Caco-2 (cell line): ENCODE measurements around the gene ERAL1. TPM values are rescaled to one million over a fixed set of nuclear protein-coding genes. Genes with fewer than 3 reads are reported as not detected.

Experiments used
- BruUV-seq: library from RNA; stranded (reverse); fragments of 400-500 nt; replicated peaks from 2 replicates; lab custom pipeline; 2021; lab: Mats Ljungman, UMichigan
- CTCF ChIA-PET: fragments of 300-600 bp; sonication (Branson Sonifier 250); formaldehyde crosslinking; loops from one replicate; lab custom pipeline; 2022; ENCODE audit warnings: antibody characterized with exemption; lab: Charles Lee
- POLR2A ChIA-PET: fragments of 300-600 bp; sonication (Branson Sonifier 250); formaldehyde crosslinking; loops from one replicate; lab custom pipeline; 2022; ENCODE audit warnings: antibody characterized with exemption; lab: Charles Lee
- DNase-seq, 2 experiments: peaks; one replicate each; pipeline versions ENCODE4 v3.0.0 to v3.0.0-alpha.2; 2020 to 2022
- H3K27me3 ChIP-seq: replicated peaks from 2 replicates; pipeline ENCODE4 v1.6.0; 2011; ENCODE audit warnings: low read length; ENCODE audit not compliant: control insufficient read depth, insufficient read depth
- H3K36me3 ChIP-seq: 2 replicates; pipeline ENCODE4 v1.5.1; 2011; ENCODE audit warnings: low read length; ENCODE audit not compliant: control insufficient read depth, insufficient read depth
- H3K4me1 ChIP-seq: fragments of 250-450 bp; sonication (Bioruptor Pico); 2 replicates; pipeline ENCODE4 v1.5.1; 2020; ENCODE audit warnings: mild to moderate bottlenecking
- H3K4me3 ChIP-seq: 2 replicates; pipeline ENCODE4 v1.5.1; 2011; ENCODE audit warnings: low read depth, mild to moderate bottlenecking, control low read depth, low read length
- H3K9me3 ChIP-seq: fragments of 250-450 bp; sonication (Bioruptor Pico); 2 replicates; pipeline ENCODE4 v1.5.1; 2020; ENCODE audit warnings: mild to moderate bottlenecking, moderate library complexity
- H3K27ac Mint-ChIP-seq: one replicate; pipeline ENCODE4 v1.8.0; 2022; ENCODE audit warnings: mixed read lengths; ENCODE audit not compliant: unreplicated experiment
- H3K27me3 Mint-ChIP-seq: one replicate; pipeline ENCODE4 v1.8.0; 2022; ENCODE audit warnings: mixed read lengths; ENCODE audit not compliant: insufficient read depth, unreplicated experiment
- H3K36me3 Mint-ChIP-seq: one replicate; pipeline ENCODE4 v1.8.0; 2022; ENCODE audit warnings: mild to moderate bottlenecking, mixed read lengths; ENCODE audit not compliant: insufficient read depth, unreplicated experiment
- H3K4me1 Mint-ChIP-seq: one replicate; pipeline ENCODE4 v1.8.0; 2022; ENCODE audit warnings: low read depth, mixed read lengths; ENCODE audit not compliant: unreplicated experiment
- H3K4me3 Mint-ChIP-seq: one replicate; pipeline ENCODE4 v1.8.0; 2022; ENCODE audit warnings: mild to moderate bottlenecking, moderate library complexity, mixed read lengths; ENCODE audit not compliant: unreplicated experiment
- H3K9me3 Mint-ChIP-seq: one replicate; pipeline ENCODE4 v1.8.0; 2022; ENCODE audit warnings: mixed read lengths; ENCODE audit not compliant: unreplicated experiment
- CTCF ChIP-seq, 2 experiments: fragments of 200-600 bp in 1 of 2; IDR thresholded peaks; 1 replicate in 1 of 2; 2 replicates in 1 of 2; pipeline versions ENCODE4 v1.5.1 to v1.8.0; 2011 to 2022; ENCODE audit warnings: antibody characterized with exemption in 1 of 2, control low read depth in 1 of 2, inconsistent platforms in 1 of 2, low read depth in 1 of 2, low read length in 1 of 2, mild to moderate bottlenecking in 1 of 2, moderate library complexity in 1 of 2; ENCODE audit not compliant: insufficient read depth in 1 of 2, severe bottlenecking in 1 of 2, unreplicated experiment in 1 of 2
- intact Hi-C: fragments of 100-400 bp; cut with micrococcal nuclease; formaldehyde crosslinking; loops from one replicate; pipeline ENCODE4 v1.10.0; 2022; ENCODE audit not compliant: unreplicated experiment
- total RNA-seq: library from RNA; stranded (reverse); gene quantifications from 2 replicates; pipeline ENCODE4 v1.2.3, GENCODE V29; 2022

Gene ERAL1
- total RNA-seq, 1 experiment from 2014 or later, result 85.1 TPM

GRCh38 chr17:28849281-28849680 lies 5.5 kb upstream of the ERAL1 start:
- TF ChIP-seq CTCF (IDR thresholded peaks at IDR 0.05; ENCODE audit: insufficient read depth in 1 of 2, low read depth in 1 of 2, low read length in 1 of 2, severe bottlenecking in 1 of 2, unreplicated experiment in 1 of 2), result peak in 1 of 2 experiments; percentile 15
- no peak for DNase-seq
- Mint-ChIP-seq H3K27me3 (no peaks in the 10 kb centered on the region), H3K9me3 (no peaks in the 10 kb centered on the region), H3K4me1 (no peaks in the 10 kb centered on the region), H3K4me3 (no peak overlapping the region), H3K36me3 (no peaks in the 10 kb centered on the region), H3K27ac (no peak overlapping the region)
- ChIA-PET POLR2A (no interaction called here), CTCF (interaction anchor here (0.9 to 1.4 kb wide), 3 partner anchors 14 to 86 kb away, joined by 3 to 8 read pairs (median 4); no protein-coding TSS in a partner anchor)
- H3K4me1 ChIP-seq, result no peaks in the 10 kb centered on the region
- intact Hi-C loops, result no loop called here
- no peaks in the 10 kb centered on the region for H3K9me3 ChIP-seq
- H3K36me3 ChIP-seq, result no peaks in the 10 kb centered on the region
- no peak overlapping the region for H3K4me3 ChIP-seq
- no peaks in the 10 kb centered on the region for H3K27me3 ChIP-seq
- BruUV-seq, result no TSS peak

GRCh38 chr17:28853295-28853694 lies 1.5 kb upstream of the ERAL1 start:
- no peak overlapping the region for H3K27ac Mint-ChIP-seq
- H3K4me3 ChIP-seq, result no peak overlapping the region
- peaks cover 2% of the 10 kb centered on the region; the same call in 1 of the 2 replicates for H3K36me3 ChIP-seq
- no peaks in the 10 kb centered on the region for H3K4me1 ChIP-seq
- no peaks in the 10 kb centered on the region for H3K9me3 ChIP-seq
- H3K27me3 Mint-ChIP-seq, result no peaks in the 10 kb centered on the region
- H3K27me3 ChIP-seq, result no peaks in the 10 kb centered on the region
- intact Hi-C loops, result no loop called here
- ChIA-PET POLR2A (no interaction called here), CTCF (no interaction called here)
- H3K4me1 Mint-ChIP-seq, result no peaks in the 10 kb centered on the region
- H3K36me3 Mint-ChIP-seq, result peaks cover 20% of the 10 kb centered on the region
- H3K9me3 Mint-ChIP-seq, result no peaks in the 10 kb centered on the region
- H3K4me3 Mint-ChIP-seq, result no peak overlapping the region
- DNase-seq, result no peak
- BruUV-seq, result no TSS peak
- no peak for TF ChIP-seq CTCF (IDR thresholded peaks at IDR 0.05; ENCODE audit: insufficient read depth in 1 of 2, low read depth in 1 of 2, low read length in 1 of 2, severe bottlenecking in 1 of 2, unreplicated experiment in 1 of 2)

- no peaks in the 10 kb centered on the region for H3K27me3 Mint-ChIP-seq
- CTCF ChIA-PET, result interaction anchor here (1.2 kb wide), 1 partner anchor 24 kb away, joined by 9 read pairs; no protein-coding TSS in a partner anchor
Measured at GRCh38 chr17:28855336-28855679, 492 bp downstream of the ERAL1 start.

More at GRCh38 chr17:28855336-28855679, 492 bp downstream of the ERAL1 start:
- Histone ChIP-seq H3K36me3 (peaks cover 4% of the 10 kb centered on the region), H3K4me3 (peak overlapping the region; percentile 86), H3K4me1 (no peaks in the 10 kb centered on the region), H3K27me3 (no peaks in the 10 kb centered on the region), H3K9me3 (no peaks in the 10 kb centered on the region)
- H3K27ac Mint-ChIP-seq, result peak overlapping the region; percentile 82
- H3K4me1 Mint-ChIP-seq, result no peaks in the 10 kb centered on the region
- H3K4me3 Mint-ChIP-seq, result peak overlapping the region; percentile 93
- DNase-seq, result no peak
- POLR2A ChIA-PET, result no interaction called here
- no peaks in the 10 kb centered on the region for H3K9me3 Mint-ChIP-seq
- TF ChIP-seq CTCF (IDR thresholded peaks at IDR 0.05; ENCODE audit: insufficient read depth in 1 of 2, low read depth in 1 of 2, low read length in 1 of 2, severe bottlenecking in 1 of 2, unreplicated experiment in 1 of 2), result no peak
- H3K36me3 Mint-ChIP-seq, result peaks cover 40% of the 10 kb centered on the region
- intact Hi-C loops, result no loop called here
- TSS peak; percentile 75 for BruUV-seq
